Lower lobe of right lung (tissue), 2 donors: ENCODE data around the gene FUCA1. TPM values are rescaled to one million over a fixed set of nuclear protein-coding genes. Genes with fewer than 3 reads are reported as not detected.

Experiments
- ATAC-seq, 2 donors: fragments of 200-7000 bp; cut with Tn5 transposase; one replicate each; pipeline ENCODE4 v1.9.1; 2020 to 2022; ENCODE audit warnings: mild to moderate bottlenecking in 2 of 2, moderate library complexity in 2 of 2
- DNase-seq: peaks from one replicate; pipeline ENCODE4 v3.0.0-alpha.2; 2020
- H3K27ac ChIP-seq: fragments of 200-600 bp; one replicate; pipeline ENCODE4 v1.8.0; 2022
- H3K27me3 ChIP-seq: fragments of 200-600 bp; one replicate; pipeline ENCODE4 v1.8.0; 2022; ENCODE audit warnings: low read depth
- H3K36me3 ChIP-seq: fragments of 200-600 bp; one replicate; pipeline ENCODE4 v1.8.0; 2022; ENCODE audit warnings: mild to moderate bottlenecking
- H3K4me1 ChIP-seq: fragments of 200-600 bp; one replicate; pipeline ENCODE4 v1.8.0; 2022
- H3K4me3 ChIP-seq: fragments of 200-600 bp; one replicate; pipeline ENCODE4 v1.8.0; 2022; ENCODE audit warnings: mild to moderate bottlenecking
- H3K9me3 ChIP-seq: fragments of 200-600 bp; one replicate; pipeline ENCODE4 v1.8.0; 2022
- CTCF ChIP-seq: fragments of 200-600 bp; IDR thresholded peaks from one replicate; pipeline ENCODE4 v1.8.0; 2022; ENCODE audit warnings: antibody characterized with exemption, mild to moderate bottlenecking
- intact Hi-C: fragments of 100-400 bp; cut with DNase I; formaldehyde crosslinking; loops from one replicate; pipeline ENCODE4 v1.11.0; 2022
- total RNA-seq: library from RNA; stranded (reverse); fragmentation: NEBNext Ultra II Directional; extraction: Animal tissue kit (Norgen Biotek cat#: 25700); gene quantifications from one replicate; pipeline ENCODE4 v1.2.1, GENCODE V29; 2021
- donor health status: DM: no; HTN: yes; CAD: no; lungs with severe emphysema.

Gene FUCA1
- total RNA-seq, 1 donor from 2014 or later: 54.2 TPM

GRCh38 chr1:23869051-23869450, 961 bp upstream of the FUCA1 start:
- peaks cover 13% of the 10 kb centered on the region for H3K36me3 ChIP-seq
- peak in 1 of 2 donors; percentile 5 for ATAC-seq
- peaks cover 37% of the 10 kb centered on the region for H3K4me1 ChIP-seq
- H3K4me3 ChIP-seq: peak overlapping the region; percentile 96
- H3K9me3 ChIP-seq: no peaks in the 10 kb centered on the region
- intact Hi-C loops: no loop called here
- no peaks in the 10 kb centered on the region for H3K27me3 ChIP-seq
- H3K27ac ChIP-seq: peak overlapping the region; percentile 83
- DNase-seq: no peak
- TF ChIP-seq CTCF: no peak

GRCh38 chr1:23868557-23869016, 497 bp upstream of the FUCA1 start:
- intact Hi-C loops: no loop called here
- Histone ChIP-seq H3K9me3 (no peaks in the 10 kb centered on the region), H3K36me3 (peaks cover 18% of the 10 kb centered on the region), H3K4me1 (peaks cover 37% of the 10 kb centered on the region), H3K27me3 (no peaks in the 10 kb centered on the region), H3K4me3 (peak overlapping the region; percentile 96), H3K27ac (peak overlapping the region; percentile 83)
- TF ChIP-seq CTCF: no peak
- ATAC-seq (peak; percentile 1 to 33), DNase-seq (no peak)

GRCh38 chr1:23867542-23867894, 572 bp downstream of the FUCA1 start:
- DNase-seq (no peak), ATAC-seq (no peak)
- Histone ChIP-seq H3K4me1 (peaks cover 37% of the 10 kb centered on the region), H3K4me3 (peak overlapping the region; percentile 96), H3K36me3 (peaks cover 29% of the 10 kb centered on the region), H3K9me3 (no peaks in the 10 kb centered on the region), H3K27ac (peak overlapping the region; percentile 83), H3K27me3 (no peaks in the 10 kb centered on the region)
- no peak for TF ChIP-seq CTCF
- intact Hi-C loops: no loop called here

GRCh38 chr1:23865543-23865930, 2.6 kb downstream of the FUCA1 start:
- H3K36me3 ChIP-seq: peaks cover 42% of the 10 kb centered on the region
- H3K9me3 ChIP-seq: no peaks in the 10 kb centered on the region
- no peak for TF ChIP-seq CTCF
- H3K4me1 ChIP-seq: peaks cover 37% of the 10 kb centered on the region
- DNase-seq (no peak), ATAC-seq (no peak)
- H3K27me3 ChIP-seq: no peaks in the 10 kb centered on the region
- no peak overlapping the region for H3K4me3 ChIP-seq
- intact Hi-C loops: no loop called here
- H3K27ac ChIP-seq: no peak overlapping the region

GRCh38 chr1:23864801-23865542, 3.1 kb downstream of the FUCA1 start:
- Histone ChIP-seq H3K4me3 (no peak overlapping the region), H3K9me3 (no peaks in the 10 kb centered on the region), H3K27ac (no peak overlapping the region), H3K4me1 (peaks cover 37% of the 10 kb centered on the region), H3K27me3 (no peaks in the 10 kb centered on the region), H3K36me3 (peaks cover 45% of the 10 kb centered on the region)
- no peak for TF ChIP-seq CTCF
- no peak for ATAC-seq
- intact Hi-C loops: no loop called here
- DNase-seq: no peak
